Lower leg skin (tissue), 3 donors: ENCODE data around the gene TRAPPC12.

Experiments used
- POLR2A ChIP-seq, 2 donors: fragments of 450-650 bp; IDR thresholded peaks; one replicate each; pipeline ENCODE4 v1.6.1; 2016 to 2017; ENCODE audit warnings: antibody characterized with exemption in 2 of 2, mild to moderate bottlenecking in 1 of 2, moderate library complexity in 1 of 2
- TF ChIP-seq, protein P1 (sequence below), 3 donors: fragments of 450-650 bp; IDR thresholded peaks; one replicate each; pipeline ENCODE4 v1.5.1; 2016; ENCODE audit warnings: antibody characterized with exemption in 3 of 3, mild to moderate bottlenecking in 3 of 3, moderate library complexity in 2 of 3

DNA sequence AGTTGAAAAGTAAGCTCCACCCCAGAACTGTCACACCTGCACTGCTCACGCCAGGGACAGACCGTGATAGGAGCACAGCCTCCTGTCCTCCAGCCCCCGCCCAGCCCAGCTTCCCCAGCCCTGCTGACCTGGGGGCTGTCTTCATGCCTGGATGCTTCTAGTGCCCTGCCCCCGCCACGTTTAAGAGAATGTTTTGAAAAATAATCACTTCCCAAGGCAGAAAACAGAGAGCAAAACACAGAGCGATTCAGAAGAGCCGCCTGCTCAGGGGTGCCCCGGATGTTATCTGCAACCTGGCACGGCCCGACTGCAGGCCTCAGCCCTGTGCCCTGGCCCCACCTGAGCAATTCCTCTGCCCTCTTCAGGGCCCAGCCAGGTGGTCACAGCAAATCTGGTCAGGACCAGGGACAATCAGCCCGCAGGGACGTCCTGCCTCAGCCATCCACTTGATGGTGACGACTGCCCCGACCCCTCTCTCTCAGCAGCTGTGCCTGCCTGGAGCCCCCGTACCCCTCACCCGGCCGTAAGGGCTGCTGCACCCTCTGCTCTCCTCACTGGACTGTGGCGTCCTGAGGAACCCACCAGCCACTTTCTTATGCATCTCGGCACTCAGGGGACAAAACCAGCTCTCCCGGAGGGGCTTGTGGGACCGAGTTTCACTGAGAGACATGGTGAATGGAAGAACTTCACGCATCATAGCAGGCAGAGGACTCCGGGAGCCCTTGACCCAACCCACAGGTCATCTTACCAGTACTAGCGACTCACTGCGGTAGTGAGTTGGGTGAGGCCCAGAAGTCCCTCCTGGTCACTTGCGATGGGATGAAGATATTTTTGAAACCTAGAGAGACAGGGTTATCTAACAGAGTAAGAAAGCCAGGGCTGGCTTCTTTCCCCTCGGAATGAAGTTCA is 109.6 kb downstream of the TRAPPC12 start:
- TF ChIP-seq, protein P1, sequence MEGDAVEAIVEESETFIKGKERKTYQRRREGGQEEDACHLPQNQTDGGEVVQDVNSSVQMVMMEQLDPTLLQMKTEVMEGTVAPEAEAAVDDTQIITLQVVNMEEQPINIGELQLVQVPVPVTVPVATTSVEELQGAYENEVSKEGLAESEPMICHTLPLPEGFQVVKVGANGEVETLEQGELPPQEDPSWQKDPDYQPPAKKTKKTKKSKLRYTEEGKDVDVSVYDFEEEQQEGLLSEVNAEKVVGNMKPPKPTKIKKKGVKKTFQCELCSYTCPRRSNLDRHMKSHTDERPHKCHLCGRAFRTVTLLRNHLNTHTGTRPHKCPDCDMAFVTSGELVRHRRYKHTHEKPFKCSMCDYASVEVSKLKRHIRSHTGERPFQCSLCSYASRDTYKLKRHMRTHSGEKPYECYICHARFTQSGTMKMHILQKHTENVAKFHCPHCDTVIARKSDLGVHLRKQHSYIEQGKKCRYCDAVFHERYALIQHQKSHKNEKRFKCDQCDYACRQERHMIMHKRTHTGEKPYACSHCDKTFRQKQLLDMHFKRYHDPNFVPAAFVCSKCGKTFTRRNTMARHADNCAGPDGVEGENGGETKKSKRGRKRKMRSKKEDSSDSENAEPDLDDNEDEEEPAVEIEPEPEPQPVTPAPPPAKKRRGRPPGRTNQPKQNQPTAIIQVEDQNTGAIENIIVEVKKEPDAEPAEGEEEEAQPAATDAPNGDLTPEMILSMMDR (IDR thresholded peaks at IDR 0.05): no peak
- no peak for TF ChIP-seq POLR2A (IDR thresholded peaks at IDR 0.05)
